AG10803 (cell line): Measurements from ENCODE around the gene C16orf92.

Source experiments
- DNase-seq: peaks from one replicate; pipeline ENCODE4 v3.0.0; 2010; ENCODE audit warnings: low read depth
- H3K4me3 ChIP-seq: 2 replicates; pipeline ENCODE4 v1.5.1; 2011; ENCODE audit warnings: mild to moderate bottlenecking, low read length, control low read depth
- CTCF ChIP-seq: conservative IDR thresholded peaks from 2 replicates; pipeline ENCODE4 v1.5.1; 2011; ENCODE audit warnings: mild to moderate bottlenecking, low read length, control low read depth, inconsistent platforms

Gene C16orf92

GRCh38 chr16:29978081-29978480 is 44.9 kb upstream of the C16orf92 start:
- H3K4me3 ChIP-seq = no peak overlapping the region
- DNase-seq = no peak
- TF ChIP-seq CTCF = no peak

- no peak for DNase-seq
- TF ChIP-seq CTCF = no peak
- H3K4me3 ChIP-seq = no peak overlapping the region
Observed at GRCh38 chr16:29978564-29979270, 44.3 kb upstream of the C16orf92 start.

GRCh38 chr16:29982560-29983419 is 40.2 kb upstream of the C16orf92 start:
- no peak for DNase-seq
- no peak for TF ChIP-seq CTCF
- H3K4me3 ChIP-seq = no peak overlapping the region

GRCh38 chr16:29983420-29984136 is 39.4 kb upstream of the C16orf92 start:
- peak; percentile 52 for DNase-seq
- no peak overlapping the region for H3K4me3 ChIP-seq
- no peak for TF ChIP-seq CTCF

- no peak for TF ChIP-seq CTCF
- H3K4me3 ChIP-seq = no peak overlapping the region
- DNase-seq = no peak
Observed at GRCh38 chr16:29984137-29984763, 38.7 kb upstream of the C16orf92 start.

GRCh38 chr16:29984764-29985147 is 38.2 kb upstream of the C16orf92 start:
- no peak overlapping the region for H3K4me3 ChIP-seq
- DNase-seq = no peak
- TF ChIP-seq CTCF = no peak
